HL-60 (cell line): ENCODE measurements around the gene BNIP1.

ENCODE experiments used
- CTCF ChIP-seq: IDR thresholded peaks from one replicate; pipeline ENCODE4 v1.5.1; 2011; ENCODE audit warnings: low read length, control low read depth, inconsistent platforms; ENCODE audit not compliant: insufficient read depth
- POLR2AphosphoS5 ChIP-seq: IDR thresholded peaks from 2 replicates; pipeline ENCODE4 v1.6.1; 2012; ENCODE audit warnings: low read depth

- TF ChIP-seq CTCF: no peak
- no peak for TF ChIP-seq POLR2AphosphoS5
Observed at GRCh38 chr5:173192561-173192960, 48.2 kb downstream of the BNIP1 start.
